ENCODE data around the gene SLIT3. TPM values are rescaled to one million over a fixed set of nuclear protein-coding genes. Genes with fewer than 3 reads are reported as not detected.

The SLIT3 gene
- total RNA-seq, 1 experiment from 2014 or later = 0.92 TPM

DNA sequence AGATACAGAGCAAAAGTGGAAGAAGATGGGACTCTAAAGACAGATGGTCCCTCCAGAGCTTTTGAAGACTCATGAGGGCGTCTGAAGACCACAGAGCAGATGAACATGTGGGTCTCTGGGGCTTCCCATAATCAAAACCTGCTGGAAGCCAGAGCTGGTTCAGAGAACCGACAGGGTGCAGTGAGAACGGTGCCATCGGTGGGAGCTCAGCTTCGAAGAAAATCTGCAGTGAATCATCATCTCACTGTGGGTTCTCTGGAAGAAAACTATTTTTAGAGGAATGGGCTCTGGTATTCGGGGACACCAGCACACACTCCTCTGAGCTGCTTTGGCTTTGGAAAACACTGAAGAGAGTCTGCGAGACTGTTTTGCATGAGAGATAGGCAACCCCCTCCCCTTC, 499.4 kb downstream of the SLIT3 start:
- Histone ChIP-seq H4K5ac (ENCODE audit: insufficient read length, low read depth, low read length) (no peak overlapping the region), H3K4me1 (ENCODE audit: insufficient read depth, low read length) (no peaks in the 10 kb centered on the region), H3T11ph (ENCODE audit: low read length) (no peak overlapping the region), H3K27me3 (ENCODE audit: insufficient read depth, low read length) (no peaks in the 10 kb centered on the region), H3K23me2 (ENCODE audit: insufficient read length, low read depth, low read length, poor library complexity, severe bottlenecking) (no peaks in the 10 kb centered on the region), H4K8ac (replicated peaks; ENCODE audit: insufficient read length, low read depth, low read length) (no peak overlapping the region), H3K9me3 (ENCODE audit: control insufficient read depth, low read depth, low read length) (no peaks in the 10 kb centered on the region), H2BK15ac (ENCODE audit: low read depth, low read length) (no peak overlapping the region), H3K79me2 (ENCODE audit: insufficient read depth, low read length) (no peaks in the 10 kb centered on the region), H3K9ac (ENCODE audit: extremely low read depth, insufficient read length, low read length) (no peak overlapping the region), H3K18ac (ENCODE audit: insufficient read length, low read depth, low read length) (no peak overlapping the region), H3K56ac (ENCODE audit: insufficient read length, low read depth, low read length) (no peak overlapping the region), H2AFZ (ENCODE audit: low read length) (no peak overlapping the region), H4K20me1 (ENCODE audit: control insufficient read depth, insufficient read depth, insufficient read length) (no peaks in the 10 kb centered on the region), H3K4me2 (ENCODE audit: insufficient read depth, insufficient read length, low read length) (no peak overlapping the region), H2BK12ac (ENCODE audit: insufficient read length, low read depth, low read length) (no peak overlapping the region), H2BK120ac (ENCODE audit: low read depth, low read length, poor library complexity, severe bottlenecking) (no peak overlapping the region), H4K91ac (ENCODE audit: insufficient read length, low read depth, low read length) (no peak overlapping the region), H3K14ac (ENCODE audit: insufficient read depth, low read length) (no peak overlapping the region), H3K79me1 (ENCODE audit: insufficient read depth, low read depth, low read length, poor library complexity, severe bottlenecking) (no peaks in the 10 kb centered on the region), H2AK5ac (ENCODE audit: insufficient read length, low read length) (no peak overlapping the region), H3K23ac (ENCODE audit: insufficient read length, low read depth, low read length) (no peak overlapping the region), H2BK20ac (ENCODE audit: low read depth, low read length, poor library complexity, severe bottlenecking) (no peak overlapping the region), H3K4ac (ENCODE audit: low read depth, low read length) (no peak overlapping the region), H3K27ac (ENCODE audit: insufficient read length, low read depth, low read length) (no peak overlapping the region), H2BK5ac (ENCODE audit: insufficient read length, low read length) (no peak overlapping the region)
- peaks cover 2 to 4% of the 10 kb centered on the region in 2 experiments; a peak in 2 of 4 replicates for H3K4me1 Mint-ChIP-seq
- H3K27me3 Mint-ChIP-seq (ENCODE audit: low read depth) = peaks cover 16% of the 10 kb centered on the region
- H3K4me3 Mint-ChIP-seq = no peak overlapping the region
- TF ChIP-seq, protein P1, sequence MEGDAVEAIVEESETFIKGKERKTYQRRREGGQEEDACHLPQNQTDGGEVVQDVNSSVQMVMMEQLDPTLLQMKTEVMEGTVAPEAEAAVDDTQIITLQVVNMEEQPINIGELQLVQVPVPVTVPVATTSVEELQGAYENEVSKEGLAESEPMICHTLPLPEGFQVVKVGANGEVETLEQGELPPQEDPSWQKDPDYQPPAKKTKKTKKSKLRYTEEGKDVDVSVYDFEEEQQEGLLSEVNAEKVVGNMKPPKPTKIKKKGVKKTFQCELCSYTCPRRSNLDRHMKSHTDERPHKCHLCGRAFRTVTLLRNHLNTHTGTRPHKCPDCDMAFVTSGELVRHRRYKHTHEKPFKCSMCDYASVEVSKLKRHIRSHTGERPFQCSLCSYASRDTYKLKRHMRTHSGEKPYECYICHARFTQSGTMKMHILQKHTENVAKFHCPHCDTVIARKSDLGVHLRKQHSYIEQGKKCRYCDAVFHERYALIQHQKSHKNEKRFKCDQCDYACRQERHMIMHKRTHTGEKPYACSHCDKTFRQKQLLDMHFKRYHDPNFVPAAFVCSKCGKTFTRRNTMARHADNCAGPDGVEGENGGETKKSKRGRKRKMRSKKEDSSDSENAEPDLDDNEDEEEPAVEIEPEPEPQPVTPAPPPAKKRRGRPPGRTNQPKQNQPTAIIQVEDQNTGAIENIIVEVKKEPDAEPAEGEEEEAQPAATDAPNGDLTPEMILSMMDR (conservative IDR thresholded peaks at IDR 0.05) = no peak
- H3K36me3 Mint-ChIP-seq (ENCODE audit: insufficient read depth in 1 of 3, low read depth in 3 of 3) = no peaks in the 10 kb centered on the region
- WGBS (ENCODE audit: extremely low coverage, insufficient read length, low lambda C conversion rate) = no CpG with 5 or more reads among the region's 7 CpGs
- H3K27ac Mint-ChIP-seq = no peak overlapping the region; a peak in 1 of 7 replicates
- H3K9me3 Mint-ChIP-seq = no peaks in the 10 kb centered on the region
- DNase-seq = no peak
